UCSD-AML1 (cell line): ENCODE data around the gene GSG1.
"Not testable (repeated sequence)": the region's sequence is repeated elsewhere in the genome, so short reads cannot be mapped to it uniquely, and the experiment has no call there.

Experiments
- DNase-seq: peaks from one replicate; lab custom pipeline; 2025; ENCODE audit not compliant: unreplicated experiment; lab: John Stamatoyannopoulos, UW

The GSG1 gene

GRCh38 chr12:13066014-13066413, 37.5 kb downstream of the GSG1 start:
- DNase-seq: no peak

GRCh38 chr12:13062669-13063068, 40.8 kb downstream of the GSG1 start:
- DNase-seq: no peak

GRCh38 chr12:13061377-13061776, 42.1 kb downstream of the GSG1 start:
- no peak for DNase-seq

DNA sequence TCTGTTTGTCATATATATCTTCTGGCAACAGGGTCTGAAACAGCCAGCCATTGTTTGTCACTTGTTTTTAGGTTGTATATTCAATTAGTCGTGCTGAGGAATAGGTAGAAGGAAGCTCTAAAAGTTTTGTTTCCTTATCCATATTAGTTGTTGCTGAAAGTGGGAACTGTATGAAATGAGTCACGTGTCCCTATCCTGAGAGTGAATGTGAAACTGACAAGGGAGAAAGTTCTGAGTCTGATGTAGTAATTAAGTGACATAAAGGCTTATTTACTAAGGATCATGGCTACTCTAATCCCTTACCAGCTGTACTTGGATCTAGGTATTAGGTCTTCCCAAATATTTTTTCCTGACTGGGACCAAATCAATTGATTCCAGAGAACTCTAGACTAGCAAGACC, 42.9 kb downstream of the GSG1 start:
- DNase-seq: no peak

DNA sequence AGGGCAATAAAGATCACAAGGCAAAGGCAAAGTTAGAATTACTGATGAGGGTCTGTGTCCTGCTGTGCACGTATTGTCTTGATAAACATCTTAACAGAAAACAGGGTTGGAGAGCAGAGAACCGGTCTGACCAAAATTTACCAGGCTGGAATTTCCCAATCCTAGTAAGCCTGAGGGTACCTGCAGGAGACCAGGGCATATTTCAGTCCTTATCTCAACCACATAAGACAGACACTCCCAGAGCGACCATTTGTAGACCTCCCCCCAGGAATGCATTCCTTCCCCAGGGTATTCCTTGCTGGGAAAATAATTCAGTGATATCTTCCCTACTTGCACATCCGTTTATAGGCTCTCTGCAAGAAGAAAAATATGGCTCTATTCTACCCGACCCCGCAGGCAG, 49.9 kb downstream of the GSG1 start:
- not testable (repeated sequence) for DNase-seq

- no peak for DNase-seq
Observed at GRCh38 chr12:13052421-13052820, 51.0 kb downstream of the GSG1 start.

- DNase-seq: no peak
Observed at GRCh38 chr12:13049816-13050215, 53.7 kb downstream of the GSG1 start.

DNA sequence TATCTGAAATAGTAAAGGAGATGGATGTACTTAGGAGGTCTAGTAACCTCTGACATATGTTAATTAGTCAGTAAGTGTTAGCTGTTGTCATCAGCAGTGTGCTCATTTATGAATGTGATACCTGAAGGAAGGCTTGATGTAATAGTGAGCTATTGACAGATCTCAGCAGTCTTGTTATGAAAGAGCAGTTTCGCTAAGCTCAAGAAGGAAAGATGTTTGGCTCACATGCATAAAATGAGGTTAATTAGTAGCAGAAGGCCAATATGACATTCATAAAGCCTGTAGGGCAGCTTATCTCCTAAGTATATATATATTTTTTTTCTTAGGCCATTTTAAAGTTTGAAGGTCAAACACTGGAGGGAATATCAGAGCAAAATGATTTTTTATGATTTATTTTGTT, 56.5 kb downstream of the GSG1 start:
- DNase-seq: no peak

DNA sequence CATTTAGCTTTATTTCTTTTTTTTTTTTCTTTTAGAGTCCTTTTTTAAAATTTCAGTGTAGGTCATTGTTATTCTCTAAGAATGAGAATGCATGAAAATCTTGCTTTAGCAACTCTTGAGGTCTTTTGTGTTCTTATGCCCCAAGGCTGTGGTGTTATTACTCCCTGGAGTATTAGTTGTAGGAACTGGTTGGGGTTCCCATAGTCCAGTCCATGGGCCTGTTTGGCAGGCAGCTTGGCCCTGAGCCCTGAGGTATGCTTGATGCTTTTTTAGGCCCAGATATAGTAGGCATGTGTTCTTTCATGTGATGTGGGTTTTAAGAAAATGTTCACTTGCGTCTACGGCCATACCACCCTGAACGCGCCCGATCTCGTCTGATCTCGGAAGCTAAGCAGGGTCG, 57.7 kb downstream of the GSG1 start:
- DNase-seq: no peak

- no peak for DNase-seq
Observed at GRCh38 chr12:13044906-13045299, 58.6 kb downstream of the GSG1 start.

DNA sequence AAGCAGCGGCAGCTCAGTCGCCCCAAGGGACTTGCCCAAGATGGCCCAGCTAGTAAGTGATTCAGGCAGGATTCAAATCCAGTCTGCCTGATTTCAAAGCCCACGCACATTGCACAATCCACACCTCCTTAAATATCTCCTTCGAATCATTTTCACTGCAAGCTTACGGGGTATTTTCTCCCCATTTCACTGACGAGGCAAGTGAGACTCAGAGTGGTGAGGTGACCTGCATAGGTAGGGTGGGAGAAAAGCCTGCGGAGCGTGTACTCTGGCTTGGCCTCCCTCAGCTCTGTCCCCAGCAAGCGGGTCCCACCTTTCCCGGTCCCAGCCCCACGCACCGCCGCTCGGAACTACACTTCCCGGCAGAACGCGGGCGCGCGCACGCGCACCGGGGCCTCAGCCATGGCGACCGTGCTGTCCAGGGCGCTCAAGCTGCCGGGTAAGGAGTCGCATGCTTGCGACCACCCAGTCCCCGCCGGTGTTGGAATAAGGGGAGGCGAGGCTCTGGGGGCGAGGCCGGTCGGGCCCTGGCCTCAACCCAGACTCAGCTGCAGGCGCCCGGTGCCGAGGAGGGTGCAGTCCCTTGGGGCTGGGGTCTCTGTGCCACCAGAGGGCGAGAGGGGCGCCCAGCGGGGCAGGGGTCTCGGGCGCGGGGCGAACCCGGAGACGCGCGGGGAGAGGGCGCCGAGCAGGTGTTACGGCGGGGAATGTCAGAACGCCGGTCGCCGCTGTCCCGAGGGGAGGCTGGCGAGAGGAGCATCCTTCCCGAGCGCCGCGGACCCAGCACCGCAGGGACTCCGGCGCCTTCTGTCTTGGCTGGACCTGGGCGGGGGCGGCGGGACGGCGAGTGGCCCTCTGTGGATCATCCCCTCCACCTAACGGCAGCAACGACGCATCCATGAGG, 59.2 kb downstream of the GSG1 start, which contains the start of gene FAM234B:
FAM234B (plus strand) TSS at position 380 of the 904 bp plus-strand sequence; CDS start at position 403, 23 bp downstream.
- DNase-seq: peak; percentile 76

DNA sequence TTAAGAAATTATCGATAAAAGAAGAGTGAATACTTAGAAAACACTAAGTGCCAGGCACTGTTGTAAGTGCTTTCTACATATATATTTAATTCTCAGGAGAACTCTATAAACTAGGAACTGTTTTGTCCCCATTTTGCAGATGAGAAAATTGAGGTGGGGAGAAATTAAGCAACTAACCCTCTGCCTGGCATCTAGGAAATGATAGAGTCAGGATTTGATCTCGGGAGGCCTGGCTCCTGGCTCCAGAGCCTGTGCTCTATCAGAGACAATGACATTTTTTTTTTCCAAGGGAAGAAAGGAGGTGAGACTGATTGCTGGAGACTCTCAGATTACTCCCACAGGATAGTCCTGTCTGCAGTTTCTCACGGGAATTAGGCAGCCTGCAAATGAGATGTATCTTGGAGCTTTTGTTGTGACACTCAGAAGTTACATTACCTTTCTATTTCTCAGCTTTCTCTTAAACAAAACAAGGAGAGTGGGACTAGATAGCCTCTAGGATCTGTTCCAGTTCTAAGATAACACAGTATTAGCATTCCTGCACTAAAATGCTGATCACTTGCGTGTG, 60.7 kb downstream of the GSG1 start:
- no peak for DNase-seq

- DNase-seq: no peak
Observed at GRCh38 chr12:13041224-13041623, 62.2 kb downstream of the GSG1 start.

- DNase-seq: no peak
Observed at GRCh38 chr12:13039328-13039956, 64.0 kb downstream of the GSG1 start.

DNA sequence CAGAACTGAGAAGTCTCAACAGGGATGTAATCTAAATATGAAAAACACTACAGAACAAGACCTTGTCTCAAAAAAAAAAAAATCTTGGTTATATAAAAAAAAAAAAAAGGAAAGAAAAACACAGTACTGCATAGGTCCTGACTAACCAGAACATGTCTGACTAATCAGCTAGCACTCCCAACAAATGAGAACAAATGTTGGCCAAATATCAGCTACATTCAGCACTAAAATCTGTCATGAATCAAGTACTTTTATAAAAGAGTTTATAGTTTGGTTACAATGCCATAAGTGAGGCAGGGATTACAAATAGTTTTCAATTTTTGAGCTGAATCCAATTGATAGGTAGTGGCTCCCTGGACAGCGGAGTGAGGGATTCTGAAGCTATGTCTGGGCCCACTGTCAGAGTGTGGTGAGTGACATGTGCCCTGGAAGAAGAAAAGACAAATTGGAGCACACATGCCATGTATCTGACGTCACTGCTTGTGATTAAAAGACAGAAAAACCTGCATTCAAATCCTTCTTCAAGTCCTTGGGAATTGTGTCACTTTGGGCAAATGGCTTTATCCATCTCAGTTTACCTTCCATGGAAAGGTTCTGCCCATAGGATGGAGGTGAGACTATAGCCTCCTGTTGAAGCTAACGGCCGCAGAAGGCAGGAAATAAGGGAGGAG, 64.8 kb downstream of the GSG1 start:
- no peak for DNase-seq

- DNase-seq: no peak
Observed at GRCh38 chr12:13036881-13037280, 66.6 kb downstream of the GSG1 start.

DNA sequence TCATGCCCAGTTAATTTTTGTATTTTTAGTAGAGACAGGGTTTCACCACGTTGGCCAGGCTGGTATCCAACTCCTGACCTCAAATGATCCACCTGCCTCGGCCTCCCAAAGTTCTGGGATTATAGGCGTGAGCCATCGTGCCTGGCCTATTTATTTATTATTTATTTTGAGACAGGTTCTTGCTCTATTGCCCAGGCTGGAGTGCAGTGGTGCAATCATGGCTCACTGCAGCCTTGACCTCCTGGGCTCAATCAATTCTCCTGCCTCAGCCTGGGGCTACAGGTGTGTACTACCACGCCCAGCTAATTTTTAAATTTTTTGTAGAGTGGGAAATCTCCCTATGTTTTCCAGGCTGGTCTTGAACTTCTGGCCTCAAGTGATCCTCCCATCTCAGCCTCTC, 68.1 kb downstream of the GSG1 start:
- not testable (repeated sequence) for DNase-seq
